HG03521 (cell line): ENCODE measurements around the gene LRSAM1.
"Not testable (repeated sequence)": the region's sequence is repeated elsewhere in the genome, so short reads cannot be mapped to it uniquely, and the experiment has no call there.

Experiments used
- ATAC-seq: cut with Tn5 transposase; IDR thresholded peaks from one replicate; pipeline ENCODE4 v1.9.1; 2021; ENCODE audit warnings: mild to moderate bottlenecking, moderate library complexity; ENCODE audit not compliant: unreplicated experiment

The LRSAM1 gene

GRCh38 chr9:127455324-127455992, 4.1 kb downstream of the LRSAM1 start:
- no peak for ATAC-seq

GRCh38 chr9:127457191-127457878, 6.0 kb downstream of the LRSAM1 start:
- ATAC-seq = no peak

GRCh38 chr9:127458921-127459320, 7.6 kb downstream of the LRSAM1 start:
- no peak for ATAC-seq

GRCh38 chr9:127463382-127463781, 12.1 kb downstream of the LRSAM1 start:
- no peak for ATAC-seq

- no peak for ATAC-seq
Measured at GRCh38 chr9:127463911-127464310, 12.6 kb downstream of the LRSAM1 start.

- not testable (repeated sequence) for ATAC-seq
Measured at GRCh38 chr9:127466407-127466917, 15.2 kb downstream of the LRSAM1 start.

GRCh38 chr9:127467621-127468020, 16.3 kb downstream of the LRSAM1 start:
- ATAC-seq = no peak

- no peak for ATAC-seq
Measured at GRCh38 chr9:127470662-127471061, 19.4 kb downstream of the LRSAM1 start.

- no peak for ATAC-seq
Measured at GRCh38 chr9:127473501-127473900, 22.2 kb downstream of the LRSAM1 start.

- no peak for ATAC-seq
Measured at GRCh38 chr9:127473932-127474331, 22.6 kb downstream of the LRSAM1 start.

GRCh38 chr9:127474592-127474991, 23.3 kb downstream of the LRSAM1 start:
- ATAC-seq = no peak

- no peak for ATAC-seq
Measured at GRCh38 chr9:127479507-127480081, 28.3 kb downstream of the LRSAM1 start.

- ATAC-seq = no peak
Measured at GRCh38 chr9:127482662-127483061, 31.4 kb downstream of the LRSAM1 start.

- ATAC-seq = no peak
Measured at GRCh38 chr9:127485995-127486394, 34.7 kb downstream of the LRSAM1 start.

- ATAC-seq = no peak
Measured at GRCh38 chr9:127488946-127489345, 37.6 kb downstream of the LRSAM1 start.

GRCh38 chr9:127489471-127490115, 38.3 kb downstream of the LRSAM1 start:
- no peak for ATAC-seq

- no peak for ATAC-seq
Measured at GRCh38 chr9:127490535-127491230, 39.4 kb downstream of the LRSAM1 start.

GRCh38 chr9:127491516-127491915, 40.2 kb downstream of the LRSAM1 start:
- no peak for ATAC-seq

GRCh38 chr9:127492616-127493015, 41.3 kb downstream of the LRSAM1 start:
- ATAC-seq = no peak

- no peak for ATAC-seq
Measured at GRCh38 chr9:127493592-127494303, 42.4 kb downstream of the LRSAM1 start.
